Fibroblast of lung (primary cell): ENCODE data around the gene KATNAL2.

Experiments used
- EZH2 ChIP-seq: IDR thresholded peaks from 2 replicates; pipeline ENCODE4 v1.5.1; 2012; ENCODE audit warnings: low read length, control low read depth, mild to moderate bottlenecking; ENCODE audit errors: missing control alignments
- TF ChIP-seq, protein P1 (sequence below), 2 donors: IDR thresholded peaks in 1 of 2; conservative IDR thresholded peaks in 1 of 2; 1 replicate in 1 of 2; 2 replicates in 1 of 2; pipeline ENCODE4 v1.5.1; 2011 to 2012; ENCODE audit warnings: low read length in 2 of 2, control low read depth in 1 of 2, inconsistent platforms in 1 of 2, low read depth in 1 of 2, mild to moderate bottlenecking in 1 of 2

DNA sequence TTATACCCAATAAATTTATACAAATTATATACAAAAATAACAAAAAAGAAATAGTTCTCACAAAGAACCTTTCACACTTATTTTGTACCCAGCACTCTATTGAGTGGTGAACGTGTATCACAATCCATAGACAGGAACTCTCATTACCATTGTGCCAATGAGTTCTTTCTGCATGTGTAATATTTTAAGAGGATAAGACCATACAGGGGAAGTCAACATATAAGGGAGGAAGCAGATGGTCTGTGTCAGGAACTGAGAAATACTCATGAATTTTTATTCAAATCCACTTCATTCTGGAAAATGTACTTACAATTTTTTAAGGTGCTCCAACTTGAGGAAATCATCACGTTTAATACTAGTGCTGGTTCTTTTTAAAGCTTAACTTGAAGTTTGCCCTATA lies 145.1 kb downstream of the KATNAL2 start:
- TF ChIP-seq, protein P1, sequence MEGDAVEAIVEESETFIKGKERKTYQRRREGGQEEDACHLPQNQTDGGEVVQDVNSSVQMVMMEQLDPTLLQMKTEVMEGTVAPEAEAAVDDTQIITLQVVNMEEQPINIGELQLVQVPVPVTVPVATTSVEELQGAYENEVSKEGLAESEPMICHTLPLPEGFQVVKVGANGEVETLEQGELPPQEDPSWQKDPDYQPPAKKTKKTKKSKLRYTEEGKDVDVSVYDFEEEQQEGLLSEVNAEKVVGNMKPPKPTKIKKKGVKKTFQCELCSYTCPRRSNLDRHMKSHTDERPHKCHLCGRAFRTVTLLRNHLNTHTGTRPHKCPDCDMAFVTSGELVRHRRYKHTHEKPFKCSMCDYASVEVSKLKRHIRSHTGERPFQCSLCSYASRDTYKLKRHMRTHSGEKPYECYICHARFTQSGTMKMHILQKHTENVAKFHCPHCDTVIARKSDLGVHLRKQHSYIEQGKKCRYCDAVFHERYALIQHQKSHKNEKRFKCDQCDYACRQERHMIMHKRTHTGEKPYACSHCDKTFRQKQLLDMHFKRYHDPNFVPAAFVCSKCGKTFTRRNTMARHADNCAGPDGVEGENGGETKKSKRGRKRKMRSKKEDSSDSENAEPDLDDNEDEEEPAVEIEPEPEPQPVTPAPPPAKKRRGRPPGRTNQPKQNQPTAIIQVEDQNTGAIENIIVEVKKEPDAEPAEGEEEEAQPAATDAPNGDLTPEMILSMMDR (conservative IDR thresholded peaks at IDR 0.05 in 1 of 2, IDR thresholded peaks at IDR 0.05 in 1 of 2; ENCODE audit: low read depth in 1 of 2, low read length in 2 of 2): no peak
- no peak for TF ChIP-seq EZH2
